Neural cell (in vitro differentiated cells): ENCODE measurements around the gene DIAPH2. TPM values are rescaled to one million over a fixed set of nuclear protein-coding genes. Genes with fewer than 3 reads are reported as not detected.

ENCODE experiments used
- H2AFZ ChIP-seq: fragments of 200-600, 300-800 bp; sonication (generic), shearing (Covaris generic); 2 replicates; pipeline ENCODE4 v1.6.0; 2014; ENCODE audit warnings: low read depth, mild to moderate bottlenecking, antibody characterized with exemption, low read length, moderate library complexity
- H3F3A ChIP-seq: fragments of 200-600 bp; shearing (Covaris generic); 2 replicates; pipeline ENCODE4 v1.6.1; 2016; ENCODE audit warnings: mild to moderate bottlenecking, moderate library complexity, mixed read lengths, antibody characterized with exemption, low read length; ENCODE audit not compliant: insufficient read depth, poor library complexity, severe bottlenecking
- H3K27ac ChIP-seq: fragments of 200-600, 300-800 bp; sonication (generic), shearing (Covaris generic); 2 replicates; pipeline ENCODE4 v1.5.1; 2014; ENCODE audit warnings: mild to moderate bottlenecking, low read length, moderate library complexity
- H3K27me3 ChIP-seq: fragments of 300-800, 200-600 bp; sonication (generic), shearing (Covaris generic); 2 replicates; pipeline ENCODE4 v1.6.0; 2014; ENCODE audit warnings: mild to moderate bottlenecking, low read depth, low read length, moderate library complexity; ENCODE audit not compliant: insufficient read depth
- H3K36me3 ChIP-seq: fragments of 300-800, 200-600 bp; sonication (generic), shearing (Covaris generic); 2 replicates; pipeline ENCODE4 v1.5.1; 2014; ENCODE audit warnings: mild to moderate bottlenecking, antibody characterized with exemption, low read length, moderate library complexity; ENCODE audit not compliant: insufficient read depth
- H3K4me2 ChIP-seq: fragments of 300-800, 200-600 bp; sonication (generic), shearing (Covaris generic); 2 replicates; pipeline ENCODE4 v1.6.0; 2014; ENCODE audit warnings: mild to moderate bottlenecking, low read length
- H3K4me3 ChIP-seq: fragments of 300-800, 200-600 bp; sonication (generic), shearing (Covaris generic); 2 replicates; pipeline ENCODE4 v1.5.1; 2014; ENCODE audit warnings: mild to moderate bottlenecking, low read length, moderate library complexity
- H3K79me2 ChIP-seq: fragments of 200-600 bp; shearing (Covaris generic); replicated peaks from 2 replicates; pipeline ENCODE4 v1.6.0; 2014; ENCODE audit warnings: mild to moderate bottlenecking, low read length, moderate library complexity; ENCODE audit not compliant: insufficient read depth
- H3K9ac ChIP-seq: fragments of 300-800, 200-600 bp; sonication (generic), shearing (Covaris generic); 2 replicates; pipeline ENCODE4 v1.6.1; 2016; ENCODE audit warnings: mild to moderate bottlenecking, low read length, mixed read lengths
- H3K9me2 ChIP-seq: fragments of 200-600 bp; shearing (Covaris generic); 2 replicates; pipeline ENCODE4 v1.6.1; 2016; ENCODE audit warnings: mild to moderate bottlenecking, low read length, mixed read lengths; ENCODE audit not compliant: insufficient read depth
- H3K9me3 ChIP-seq: fragments of 200-600, 300-800 bp; sonication (generic), shearing (Covaris generic); 2 replicates; pipeline ENCODE4 v1.6.1; 2016; ENCODE audit warnings: mild to moderate bottlenecking, mixed run types, low read length, moderate library complexity, mixed read lengths
- H4K20me1 ChIP-seq: fragments of 200-600 bp; shearing (Covaris generic); 2 replicates; pipeline ENCODE4 v1.6.1; 2016; ENCODE audit warnings: mild to moderate bottlenecking, mixed run types; ENCODE audit not compliant: insufficient read depth
- EP300 ChIP-seq: fragments of 450-650 bp; conservative IDR thresholded peaks from 2 replicates; pipeline ENCODE4 v1.6.1; 2014; ENCODE audit warnings: antibody characterized with exemption, mild to moderate bottlenecking, moderate library complexity; ENCODE audit not compliant: poor library complexity, severe bottlenecking
- EZH2 ChIP-seq: fragments of 200-600, 300-800 bp; shearing (Covaris generic), sonication (generic); IDR thresholded peaks from 2 replicates; pipeline ENCODE4 v1.6.1; 2014; ENCODE audit warnings: antibody characterized with exemption, low read length, borderline replicate concordance, mild to moderate bottlenecking; ENCODE audit not compliant: insufficient read depth, poor library complexity, severe bottlenecking
- MXI1 ChIP-seq: fragments of 450-650 bp; conservative IDR thresholded peaks from 2 replicates; pipeline ENCODE4 v1.6.1; 2014; ENCODE audit warnings: antibody characterized with exemption, mild to moderate bottlenecking; ENCODE audit not compliant: poor library complexity, severe bottlenecking
- POLR2AphosphoS5 ChIP-seq: IDR thresholded peaks from 2 replicates; pipeline ENCODE4 v1.6.1; 2012
- RAD21 ChIP-seq: fragments of 450-650 bp; conservative IDR thresholded peaks from 2 replicates; pipeline ENCODE4 v1.6.1; 2014; ENCODE audit warnings: antibody characterized with exemption, mild to moderate bottlenecking, moderate library complexity
- REST ChIP-seq: IDR thresholded peaks from 2 replicates; pipeline ENCODE4 v1.6.1; 2012; ENCODE audit warnings: borderline replicate concordance
- SMC3 ChIP-seq: fragments of 450-650 bp; conservative IDR thresholded peaks from 2 replicates; pipeline ENCODE4 v1.6.1; 2014; ENCODE audit warnings: antibody characterized with exemption, mild to moderate bottlenecking, moderate library complexity; ENCODE audit not compliant: poor library complexity
- TAF1 ChIP-seq: IDR thresholded peaks from 2 replicates; pipeline ENCODE4 v1.6.1; 2012; ENCODE audit warnings: low read depth
- polyA plus RNA-seq: library from polyadenylated mRNA; depleted of rRNA; stranded (reverse); fragments of >200 nt; gene quantifications from 2 replicates; pipeline ENCODE4 v1.2.3, GENCODE V29; 2014
- TF ChIP-seq, protein P1 (sequence below): fragments of 450-650 bp; IDR thresholded peaks from 2 replicates; pipeline ENCODE4 v1.5.1; 2014; ENCODE audit warnings: antibody characterized with exemption, mild to moderate bottlenecking, moderate library complexity; ENCODE audit not compliant: poor library complexity, severe bottlenecking

Gene DIAPH2
- polyA plus RNA-seq, 1 donor from 2014 or later = 0.07 TPM

GRCh38 chrX:97210501-97210900, 525.9 kb downstream of the DIAPH2 start:
- Histone ChIP-seq H3K4me2 (no peak overlapping the region), H3F3A (no peaks in the 10 kb centered on the region), H3K9me3 (no peaks in the 10 kb centered on the region), H3K9me2 (no peaks in the 10 kb centered on the region), H3K79me2 (no peaks in the 10 kb centered on the region), H3K36me3 (no peaks in the 10 kb centered on the region), H3K9ac (no peak overlapping the region), H2AFZ (no peak overlapping the region), H4K20me1 (no peaks in the 10 kb centered on the region), H3K27me3 (no peaks in the 10 kb centered on the region), H3K4me3 (no peak overlapping the region), H3K27ac (no peak overlapping the region)
- no peak for TF ChIP-seq EP300
- TF ChIP-seq SMC3 = no peak
- TF ChIP-seq TAF1 = no peak
- TF ChIP-seq EZH2 = no peak
- no peak for TF ChIP-seq MXI1
- no peak for TF ChIP-seq RAD21
- TF ChIP-seq POLR2AphosphoS5 = no peak
- TF ChIP-seq, protein P1, sequence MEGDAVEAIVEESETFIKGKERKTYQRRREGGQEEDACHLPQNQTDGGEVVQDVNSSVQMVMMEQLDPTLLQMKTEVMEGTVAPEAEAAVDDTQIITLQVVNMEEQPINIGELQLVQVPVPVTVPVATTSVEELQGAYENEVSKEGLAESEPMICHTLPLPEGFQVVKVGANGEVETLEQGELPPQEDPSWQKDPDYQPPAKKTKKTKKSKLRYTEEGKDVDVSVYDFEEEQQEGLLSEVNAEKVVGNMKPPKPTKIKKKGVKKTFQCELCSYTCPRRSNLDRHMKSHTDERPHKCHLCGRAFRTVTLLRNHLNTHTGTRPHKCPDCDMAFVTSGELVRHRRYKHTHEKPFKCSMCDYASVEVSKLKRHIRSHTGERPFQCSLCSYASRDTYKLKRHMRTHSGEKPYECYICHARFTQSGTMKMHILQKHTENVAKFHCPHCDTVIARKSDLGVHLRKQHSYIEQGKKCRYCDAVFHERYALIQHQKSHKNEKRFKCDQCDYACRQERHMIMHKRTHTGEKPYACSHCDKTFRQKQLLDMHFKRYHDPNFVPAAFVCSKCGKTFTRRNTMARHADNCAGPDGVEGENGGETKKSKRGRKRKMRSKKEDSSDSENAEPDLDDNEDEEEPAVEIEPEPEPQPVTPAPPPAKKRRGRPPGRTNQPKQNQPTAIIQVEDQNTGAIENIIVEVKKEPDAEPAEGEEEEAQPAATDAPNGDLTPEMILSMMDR = no peak
- TF ChIP-seq REST = no peak

DNA sequence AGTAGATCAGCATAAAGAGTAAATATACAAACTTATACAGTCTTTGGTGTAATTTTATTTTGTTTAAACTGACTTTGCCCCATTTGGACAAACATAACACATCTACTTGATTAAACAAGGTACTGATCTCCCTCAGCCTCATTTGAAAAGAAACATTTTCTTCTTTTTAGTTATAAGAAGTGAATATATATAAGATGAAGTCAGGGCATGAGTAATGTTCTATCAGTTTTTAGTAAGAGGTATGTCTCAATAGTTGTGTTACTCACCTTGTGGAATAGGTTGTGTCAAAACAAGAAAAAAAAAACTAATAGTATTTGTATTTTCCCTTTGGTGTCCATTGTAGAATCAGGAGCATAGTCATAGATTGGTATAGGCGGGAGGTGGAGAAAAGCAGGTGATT, 526.4 kb downstream of the DIAPH2 start:
- Histone ChIP-seq H3K9ac (no peak overlapping the region), H3K4me3 (no peak overlapping the region), H3K9me3 (no peaks in the 10 kb centered on the region), H3K27ac (no peak overlapping the region), H3F3A (no peaks in the 10 kb centered on the region), H3K9me2 (no peaks in the 10 kb centered on the region), H3K27me3 (no peaks in the 10 kb centered on the region), H4K20me1 (no peaks in the 10 kb centered on the region), H3K36me3 (no peaks in the 10 kb centered on the region), H3K4me2 (no peak overlapping the region), H3K79me2 (no peaks in the 10 kb centered on the region), H2AFZ (no peak overlapping the region)
- TF ChIP-seq, protein P1 = no peak
- TF ChIP-seq EZH2 (no peak), RAD21 (no peak), EP300 (no peak), POLR2AphosphoS5 (no peak), TAF1 (no peak), SMC3 (no peak), MXI1 (no peak), REST (no peak)
